K562 (cell line): ENCODE data around the gene AP2S1. TPM values are rescaled to one million over a fixed set of nuclear protein-coding genes. Genes with fewer than 3 reads are reported as not detected.
A peak's percentile ranks its signal among the peaks of the same experiment; 100 is the strongest.

ENCODE experiments used
- ARID1B ChIP-seq: fragments of 450-650 bp; IDR thresholded peaks from 2 replicates; pipeline ENCODE4 v1.6.1; 2016; ENCODE audit warnings: antibody characterized with exemption, mild to moderate bottlenecking, inconsistent platforms
- COPS2 ChIP-seq: fragments of 450-650 bp; conservative IDR thresholded peaks from 2 replicates; pipeline ENCODE4 v1.6.1; 2016; ENCODE audit warnings: mild to moderate bottlenecking, moderate library complexity
- CSDE1 ChIP-seq, 2 experiments: fragments of 450-650 bp; IDR thresholded peaks; 2 replicates each; pipeline ENCODE4 v1.6.1; 2016; ENCODE audit warnings: mild to moderate bottlenecking in 1 of 2
- EP400 ChIP-seq: fragments of 450-650 bp; IDR thresholded peaks from 2 replicates; pipeline ENCODE4 v1.6.1; 2017; ENCODE audit warnings: antibody characterized with exemption, mild to moderate bottlenecking, moderate library complexity
- ERF ChIP-seq: fragments of 450-650 bp; formaldehyde crosslinking; IDR thresholded peaks from 2 replicates; pipeline ENCODE4 v1.4.0; 2020; ENCODE audit warnings: mild to moderate bottlenecking, mixed read lengths
- ILK ChIP-seq: fragments of 450-650 bp; IDR thresholded peaks from 2 replicates; pipeline ENCODE4 v1.6.1; 2016; ENCODE audit warnings: missing genetic modification characterization, low read depth, mild to moderate bottlenecking, missing compliant biosample characterization, moderate library complexity, borderline replicate concordance
- MAFF ChIP-seq: IDR thresholded peaks from 2 replicates; pipeline ENCODE4 v1.6.1; 2012; ENCODE audit warnings: low read length, improper control_type of control experiment
- NR2C2 ChIP-seq, 2 experiments: fragments of 200-800 bp in 1 of 2; sonication (Bioruptor generic) in 1 of 2; sonication (generic) in 1 of 2; formaldehyde crosslinking in 1 of 2; IDR thresholded peaks; 2 replicates each; pipeline versions ENCODE4 v1.6.1 to v1.8.0; 2016 to 2022; ENCODE audit warnings: mild to moderate bottlenecking in 1 of 2, missing compliant biosample characterization in 1 of 2, missing genetic modification characterization in 1 of 2, missing genetic modification reagents in 1 of 2
- PML ChIP-seq: IDR thresholded peaks from 2 replicates; pipeline ENCODE4 v1.6.1; 2012; ENCODE audit warnings: low read length, inconsistent platforms
- SP2 ChIP-seq: IDR thresholded peaks from 2 replicates; pipeline ENCODE4 v1.6.1; 2011; ENCODE audit warnings: mild to moderate bottlenecking, low read depth, low read length, moderate library complexity; ENCODE audit not compliant: poor library complexity, severe bottlenecking; ENCODE audit errors: extremely low read depth
- SRF ChIP-seq, 2 experiments: fragments of 250-450, 450-650 bp in 1 of 2; sonication (Bioruptor Pico) in 1 of 2; sonication (generic) in 1 of 2; formaldehyde crosslinking; IDR thresholded peaks; 2 replicates each; pipeline versions ENCODE4 v1.5.0 to v1.5.1; 2020 to 2022; ENCODE audit warnings: mild to moderate bottlenecking in 1 of 2, missing genetic modification reagents in 1 of 2
- TAF7 ChIP-seq: fragments of 450-650 bp; IDR thresholded peaks from 2 replicates; pipeline ENCODE4 v1.6.1; 2016; ENCODE audit warnings: missing genetic modification characterization, missing compliant biosample characterization
- TRIM24 ChIP-seq, 2 experiments: fragments of 450-650 bp; IDR thresholded peaks; 2 replicates each; pipeline ENCODE4 v1.6.1; 2016
- ZBTB17 ChIP-seq: fragments of 450-650 bp; formaldehyde crosslinking; IDR thresholded peaks from 2 replicates; pipeline ENCODE4 v1.4.0; 2020; ENCODE audit warnings: mild to moderate bottlenecking
- ZBTB40 ChIP-seq, 2 experiments: fragments of 450-650 bp in 1 of 2; sonication (generic) in 1 of 2; formaldehyde crosslinking in 1 of 2; IDR thresholded peaks; 2 replicates each; pipeline versions ENCODE4 v1.7.1 to v1.9.0; 2016 to 2022; ENCODE audit warnings: inconsistent platforms in 1 of 2, mild to moderate bottlenecking in 1 of 2, missing genetic modification reagents in 1 of 2
- ZNF12 ChIP-seq: sonication (generic); formaldehyde crosslinking; IDR thresholded peaks from 2 replicates; pipeline ENCODE4 v1.4.0; 2020; ENCODE audit warnings: mild to moderate bottlenecking, missing genetic modification reagents
- ZNF232 ChIP-seq: sonication (generic); formaldehyde crosslinking; IDR thresholded peaks from 2 replicates; pipeline ENCODE4 v1.8.0; 2022; ENCODE audit warnings: mild to moderate bottlenecking, missing genetic modification reagents
- polyA plus RNA-seq, 8 experiments: library from polyadenylated mRNA; depleted of rRNA in 4 of 8; stranded (reverse) in 5 of 8; unstranded in 3 of 8; fragments of >200 nt; fragmentation: Nextera tagmentation in 2 of 8; fragmentation: Illumina TruSeq in 1 of 8; extraction: Ambion mirVana in 2 of 8; extraction: Trizol in 1 of 8; gene quantifications; 2 replicates each; pipeline versions ENCODE4 v1.2.1 to v1.2.3, GENCODE V29; 2011 to 2014; ENCODE audit warnings: inconsistent platforms in 1 of 8, missing spikeins in 1 of 8
- total RNA-seq, 7 experiments: library from RNA; depleted of rRNA in 6 of 7; stranded (reverse); fragments of >200 nt in 6 of 7; fragmentation: Illumina TruSeq in 2 of 7; extraction: Trizol in 2 of 7; gene quantifications; 2 replicates each; pipeline versions ENCODE4 v1.2.1 to v1.2.3, GENCODE V29; 2011 to 2021; ENCODE audit warnings: low replicate concordance in 1 of 7

AP2S1 gene
- total and polyA plus RNA-seq, 9 of the 15 experiments (the other 6 are each of a cell fraction or from before 2014, with no cell fraction given): 32.4 to 294 (median 136) TPM

- peak; percentile 41 for TF ChIP-seq SP2
- peak; percentile 81 for TF ChIP-seq ZBTB17 (CRISPR knock-in tag)
- peak; percentile 97 for TF ChIP-seq ERF (CRISPR knock-in tag)
- peak; percentile 82 for TF ChIP-seq PML
- no peak for TF ChIP-seq TAF7 (tag)
- TF ChIP-seq CSDE1 (IDR thresholded peaks at IDR 0.05): peak in 1 of 2 experiments; percentile 28; a peak in 1 of 4 replicates
- peak; percentile 91 for TF ChIP-seq EP400
- TF ChIP-seq NR2C2 (CRISPR knock-in tag; IDR thresholded peaks at IDR 0.05): peak; percentile 80
- peak; percentile 60 for TF ChIP-seq NR2C2 (tag; IDR thresholded peaks at IDR 0.05)
- no peak for TF ChIP-seq ILK (tag)
- no peak; a peak in 2 of 4 replicates for TF ChIP-seq SRF (CRISPR knock-in tag; IDR thresholded peaks at IDR 0.05)
- TF ChIP-seq ARID1B: no peak
- TF ChIP-seq MAFF: no peak
- no peak for TF ChIP-seq ZBTB40 (IDR thresholded peaks at IDR 0.05)
- TF ChIP-seq ZBTB40 (CRISPR knock-in tag; IDR thresholded peaks at IDR 0.05): no peak
- peak; percentile 80; the same call in 1 of the 2 replicates for TF ChIP-seq ZNF12 (CRISPR knock-in tag)
- TF ChIP-seq COPS2: no peak
- TF ChIP-seq ZNF232: 0 out of 2 replicates have a peak, but pooled peaks have one; percentile 54
- TF ChIP-seq TRIM24 (IDR thresholded peaks at IDR 0.05): no peak
Measured at GRCh38 chr19:46860125-46860845, 9.6 kb upstream of the AP2S1 start (continued).
